ENCODE measurements around the gene MFN2. TPM values are rescaled to one million over a fixed set of nuclear protein-coding genes. Genes with fewer than 3 reads are reported as not detected.

The MFN2 gene
- total RNA-seq, 1 experiment from 2014 or later: 56.8 TPM

DNA sequence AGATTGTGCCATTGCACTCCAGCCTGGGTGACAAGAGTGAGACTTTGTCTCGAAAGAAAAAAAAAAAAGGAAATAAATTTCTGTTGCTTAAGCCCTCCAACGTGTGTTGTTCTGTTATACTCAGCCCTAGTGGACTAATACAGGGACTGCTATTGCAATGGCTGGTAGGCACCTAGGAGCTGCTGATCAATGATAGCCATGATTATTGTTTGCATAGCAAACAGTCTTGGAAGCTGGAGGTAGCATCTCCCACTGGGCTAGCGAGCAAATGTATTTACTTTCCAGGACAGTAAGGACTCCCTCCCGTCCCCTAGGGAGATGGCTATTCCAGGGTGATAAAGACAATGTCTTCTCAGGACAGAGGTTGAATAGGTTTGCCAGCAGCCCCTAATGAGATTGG is 69.4 kb downstream of the MFN2 start:
- ATAC-seq: peak; percentile 66
- Mint-ChIP-seq H3K27me3 (ENCODE audit: low read depth) (no peaks in the 10 kb centered on the region; the same call in 1 of the 2 replicates), H3K27ac (no peak overlapping the region), H3K36me3 (no peaks in the 10 kb centered on the region), H3K9me3 (no peaks in the 10 kb centered on the region), H3K4me1 (peaks cover 17% of the 10 kb centered on the region), H3K4me3 (no peak overlapping the region)
- TF ChIP-seq ZNF423 (CRISPR knock-in tag; IDR thresholded peaks at IDR 0.05): peak; percentile 48
- no peak for TF ChIP-seq TP53 (CRISPR knock-in tag; IDR thresholded peaks at IDR 0.05)
- no peak for DNase-seq (ENCODE audit: low spot score)
- POLR2A ChIA-PET: no interaction called here
- CTCF ChIA-PET: interaction anchor here (0.6 to 2.6 kb wide), 7 partner anchors 11 to 128 kb away, joined by 3 to 18 read pairs (median 6); partner anchors contain the start of gene MIIP

DNA sequence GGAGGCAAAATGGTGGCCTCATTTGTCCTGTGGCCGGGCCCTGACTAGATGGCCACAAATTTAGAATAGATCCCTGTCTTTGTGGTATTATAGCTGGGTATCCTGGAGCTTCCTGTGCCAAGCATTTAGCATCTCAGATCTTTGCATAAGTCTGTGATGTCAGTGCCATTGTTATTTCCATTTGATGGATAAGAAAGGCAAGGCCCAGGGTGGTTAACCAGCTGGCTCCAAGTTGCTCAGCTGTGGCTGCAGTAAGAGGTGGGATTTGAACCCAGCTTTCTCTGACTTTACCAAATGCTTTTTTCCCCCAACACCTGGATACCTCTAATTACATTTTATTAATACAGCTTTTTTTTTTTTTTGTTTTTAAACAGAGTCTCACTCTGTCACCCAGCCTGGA is 71.1 kb downstream of the MFN2 start:
- TF ChIP-seq, protein P1, sequence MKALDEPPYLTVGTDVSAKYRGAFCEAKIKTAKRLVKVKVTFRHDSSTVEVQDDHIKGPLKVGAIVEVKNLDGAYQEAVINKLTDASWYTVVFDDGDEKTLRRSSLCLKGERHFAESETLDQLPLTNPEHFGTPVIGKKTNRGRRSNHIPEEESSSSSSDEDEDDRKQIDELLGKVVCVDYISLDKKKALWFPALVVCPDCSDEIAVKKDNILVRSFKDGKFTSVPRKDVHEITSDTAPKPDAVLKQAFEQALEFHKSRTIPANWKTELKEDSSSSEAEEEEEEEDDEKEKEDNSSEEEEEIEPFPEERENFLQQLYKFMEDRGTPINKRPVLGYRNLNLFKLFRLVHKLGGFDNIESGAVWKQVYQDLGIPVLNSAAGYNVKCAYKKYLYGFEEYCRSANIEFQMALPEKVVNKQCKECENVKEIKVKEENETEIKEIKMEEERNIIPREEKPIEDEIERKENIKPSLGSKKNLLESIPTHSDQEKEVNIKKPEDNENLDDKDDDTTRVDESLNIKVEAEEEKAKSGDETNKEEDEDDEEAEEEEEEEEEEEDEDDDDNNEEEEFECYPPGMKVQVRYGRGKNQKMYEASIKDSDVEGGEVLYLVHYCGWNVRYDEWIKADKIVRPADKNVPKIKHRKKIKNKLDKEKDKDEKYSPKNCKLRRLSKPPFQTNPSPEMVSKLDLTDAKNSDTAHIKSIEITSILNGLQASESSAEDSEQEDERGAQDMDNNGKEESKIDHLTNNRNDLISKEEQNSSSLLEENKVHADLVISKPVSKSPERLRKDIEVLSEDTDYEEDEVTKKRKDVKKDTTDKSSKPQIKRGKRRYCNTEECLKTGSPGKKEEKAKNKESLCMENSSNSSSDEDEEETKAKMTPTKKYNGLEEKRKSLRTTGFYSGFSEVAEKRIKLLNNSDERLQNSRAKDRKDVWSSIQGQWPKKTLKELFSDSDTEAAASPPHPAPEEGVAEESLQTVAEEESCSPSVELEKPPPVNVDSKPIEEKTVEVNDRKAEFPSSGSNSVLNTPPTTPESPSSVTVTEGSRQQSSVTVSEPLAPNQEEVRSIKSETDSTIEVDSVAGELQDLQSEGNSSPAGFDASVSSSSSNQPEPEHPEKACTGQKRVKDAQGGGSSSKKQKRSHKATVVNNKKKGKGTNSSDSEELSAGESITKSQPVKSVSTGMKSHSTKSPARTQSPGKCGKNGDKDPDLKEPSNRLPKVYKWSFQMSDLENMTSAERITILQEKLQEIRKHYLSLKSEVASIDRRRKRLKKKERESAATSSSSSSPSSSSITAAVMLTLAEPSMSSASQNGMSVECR (CRISPR knock-in tag; IDR thresholded peaks at IDR 0.05; ENCODE audit: borderline replicate concordance): no peak
- TF ChIP-seq, protein P2, sequence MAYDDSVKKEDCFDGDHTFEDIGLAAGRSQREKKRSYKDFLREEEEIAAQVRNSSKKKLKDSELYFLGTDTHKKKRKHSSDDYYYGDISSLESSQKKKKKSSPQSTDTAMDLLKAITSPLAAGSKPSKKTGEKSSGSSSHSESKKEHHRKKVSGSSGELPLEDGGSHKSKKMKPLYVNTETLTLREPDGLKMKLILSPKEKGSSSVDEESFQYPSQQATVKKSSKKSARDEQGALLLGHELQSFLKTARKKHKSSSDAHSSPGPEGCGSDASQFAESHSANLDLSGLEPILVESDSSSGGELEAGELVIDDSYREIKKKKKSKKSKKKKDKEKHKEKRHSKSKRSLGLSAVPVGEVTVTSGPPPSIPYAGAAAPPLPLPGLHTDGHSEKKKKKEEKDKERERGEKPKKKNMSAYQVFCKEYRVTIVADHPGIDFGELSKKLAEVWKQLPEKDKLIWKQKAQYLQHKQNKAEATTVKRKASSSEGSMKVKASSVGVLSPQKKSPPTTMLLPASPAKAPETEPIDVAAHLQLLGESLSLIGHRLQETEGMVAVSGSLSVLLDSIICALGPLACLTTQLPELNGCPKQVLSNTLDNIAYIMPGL (CRISPR knock-in tag; IDR thresholded peaks at IDR 0.05): no peak
- no peak for TF ChIP-seq RELA (CRISPR knock-in tag; IDR thresholded peaks at IDR 0.05; ENCODE audit: borderline replicate concordance)
- TF ChIP-seq, protein P3, sequence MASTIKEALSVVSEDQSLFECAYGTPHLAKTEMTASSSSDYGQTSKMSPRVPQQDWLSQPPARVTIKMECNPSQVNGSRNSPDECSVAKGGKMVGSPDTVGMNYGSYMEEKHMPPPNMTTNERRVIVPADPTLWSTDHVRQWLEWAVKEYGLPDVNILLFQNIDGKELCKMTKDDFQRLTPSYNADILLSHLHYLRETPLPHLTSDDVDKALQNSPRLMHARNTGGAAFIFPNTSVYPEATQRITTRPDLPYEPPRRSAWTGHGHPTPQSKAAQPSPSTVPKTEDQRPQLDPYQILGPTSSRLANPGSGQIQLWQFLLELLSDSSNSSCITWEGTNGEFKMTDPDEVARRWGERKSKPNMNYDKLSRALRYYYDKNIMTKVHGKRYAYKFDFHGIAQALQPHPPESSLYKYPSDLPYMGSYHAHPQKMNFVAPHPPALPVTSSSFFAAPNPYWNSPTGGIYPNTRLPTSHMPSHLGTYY (CRISPR knock-in tag; IDR thresholded peaks at IDR 0.05): no peak
- TF ChIP-seq, protein P4, sequence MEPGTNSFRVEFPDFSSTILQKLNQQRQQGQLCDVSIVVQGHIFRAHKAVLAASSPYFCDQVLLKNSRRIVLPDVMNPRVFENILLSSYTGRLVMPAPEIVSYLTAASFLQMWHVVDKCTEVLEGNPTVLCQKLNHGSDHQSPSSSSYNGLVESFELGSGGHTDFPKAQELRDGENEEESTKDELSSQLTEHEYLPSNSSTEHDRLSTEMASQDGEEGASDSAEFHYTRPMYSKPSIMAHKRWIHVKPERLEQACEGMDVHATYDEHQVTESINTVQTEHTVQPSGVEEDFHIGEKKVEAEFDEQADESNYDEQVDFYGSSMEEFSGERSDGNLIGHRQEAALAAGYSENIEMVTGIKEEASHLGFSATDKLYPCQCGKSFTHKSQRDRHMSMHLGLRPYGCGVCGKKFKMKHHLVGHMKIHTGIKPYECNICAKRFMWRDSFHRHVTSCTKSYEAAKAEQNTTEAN (CRISPR knock-in tag; IDR thresholded peaks at IDR 0.05): no peak
- TF ChIP-seq, protein P5, sequence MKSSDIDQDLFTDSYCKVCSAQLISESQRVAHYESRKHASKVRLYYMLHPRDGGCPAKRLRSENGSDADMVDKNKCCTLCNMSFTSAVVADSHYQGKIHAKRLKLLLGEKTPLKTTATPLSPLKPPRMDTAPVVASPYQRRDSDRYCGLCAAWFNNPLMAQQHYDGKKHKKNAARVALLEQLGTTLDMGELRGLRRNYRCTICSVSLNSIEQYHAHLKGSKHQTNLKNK (CRISPR knock-in tag; IDR thresholded peaks at IDR 0.05): no peak
- TF ChIP-seq, protein P6, sequence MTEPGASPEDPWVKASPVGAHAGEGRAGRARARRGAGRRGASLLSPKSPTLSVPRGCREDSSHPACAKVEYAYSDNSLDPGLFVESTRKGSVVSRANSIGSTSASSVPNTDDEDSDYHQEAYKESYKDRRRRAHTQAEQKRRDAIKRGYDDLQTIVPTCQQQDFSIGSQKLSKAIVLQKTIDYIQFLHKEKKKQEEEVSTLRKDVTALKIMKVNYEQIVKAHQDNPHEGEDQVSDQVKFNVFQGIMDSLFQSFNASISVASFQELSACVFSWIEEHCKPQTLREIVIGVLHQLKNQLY (CRISPR knock-in tag; IDR thresholded peaks at IDR 0.05): no peak
- DNase-seq (ENCODE audit: low spot score): no peak
- H3K4me3 Mint-ChIP-seq: no peak overlapping the region
- ChIA-PET POLR2A (no interaction called here), CTCF (interaction anchor here (0.9 to 2.7 kb wide), 4 partner anchors 13 to 213 kb away, joined by 3 to 20 read pairs (median 6); no protein-coding TSS in a partner anchor)
- H3K27ac Mint-ChIP-seq: no peak overlapping the region
- H3K9me3 Mint-ChIP-seq: no peaks in the 10 kb centered on the region
- H3K36me3 Mint-ChIP-seq: no peaks in the 10 kb centered on the region
- H3K27me3 Mint-ChIP-seq (ENCODE audit: low read depth): no peaks in the 10 kb centered on the region
- ATAC-seq: no peak
- peaks cover 17% of the 10 kb centered on the region for H3K4me1 Mint-ChIP-seq

DNA sequence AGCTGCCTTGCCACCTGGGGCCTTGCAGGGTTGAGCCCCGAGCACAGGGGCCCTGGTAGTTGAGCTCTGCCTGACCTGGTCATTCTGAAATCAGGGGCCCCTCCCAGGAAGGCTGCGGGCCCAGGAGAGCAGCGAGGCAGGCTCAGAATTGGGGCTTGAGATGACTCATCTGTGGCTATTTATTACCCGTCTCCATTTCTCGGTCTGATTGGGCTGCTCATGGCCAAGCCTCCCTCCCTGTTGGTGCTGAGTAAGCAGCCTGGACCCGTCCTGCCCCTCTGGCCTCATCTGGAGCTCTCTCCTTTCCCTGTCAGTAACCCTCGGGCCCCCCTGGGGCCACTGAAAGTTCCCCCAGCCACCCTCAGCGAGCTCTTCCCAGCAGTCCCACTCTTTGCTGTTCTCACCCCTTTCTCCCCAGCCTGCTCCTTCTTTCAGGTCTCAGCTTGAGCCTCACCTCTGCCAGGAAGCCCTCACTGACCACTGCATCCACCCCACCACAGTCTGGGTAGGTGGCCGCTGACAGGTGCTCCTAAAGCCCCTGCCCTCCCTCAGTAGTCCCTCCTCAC is 71.8 kb downstream of the MFN2 start:
- ChIA-PET POLR2A (no interaction called here), CTCF (interaction anchor here (0.9 to 2.7 kb wide), 4 partner anchors 12 to 214 kb away, joined by 3 to 20 read pairs (median 6); no protein-coding TSS in a partner anchor)
- Mint-ChIP-seq H3K4me1 (peaks cover 17% of the 10 kb centered on the region), H3K9me3 (no peaks in the 10 kb centered on the region), H3K36me3 (no peaks in the 10 kb centered on the region), H3K27ac (peak overlapping the region; percentile 2; the same call in 1 of the 2 replicates), H3K4me3 (no peak overlapping the region), H3K27me3 (ENCODE audit: low read depth) (no peaks in the 10 kb centered on the region)
- TF ChIP-seq MXD4 (CRISPR knock-in tag; IDR thresholded peaks at IDR 0.05; ENCODE audit: borderline replicate concordance) (no peak), GABPB1 (CRISPR knock-in tag; IDR thresholded peaks at IDR 0.05) (no peak), JUN (CRISPR knock-in tag; IDR thresholded peaks at IDR 0.05) (no peak), SMAD4 (CRISPR knock-in tag; IDR thresholded peaks at IDR 0.05) (no peak), CREB1 (CRISPR knock-in tag; IDR thresholded peaks at IDR 0.05) (no peak)
- TF ChIP-seq, protein P7, sequence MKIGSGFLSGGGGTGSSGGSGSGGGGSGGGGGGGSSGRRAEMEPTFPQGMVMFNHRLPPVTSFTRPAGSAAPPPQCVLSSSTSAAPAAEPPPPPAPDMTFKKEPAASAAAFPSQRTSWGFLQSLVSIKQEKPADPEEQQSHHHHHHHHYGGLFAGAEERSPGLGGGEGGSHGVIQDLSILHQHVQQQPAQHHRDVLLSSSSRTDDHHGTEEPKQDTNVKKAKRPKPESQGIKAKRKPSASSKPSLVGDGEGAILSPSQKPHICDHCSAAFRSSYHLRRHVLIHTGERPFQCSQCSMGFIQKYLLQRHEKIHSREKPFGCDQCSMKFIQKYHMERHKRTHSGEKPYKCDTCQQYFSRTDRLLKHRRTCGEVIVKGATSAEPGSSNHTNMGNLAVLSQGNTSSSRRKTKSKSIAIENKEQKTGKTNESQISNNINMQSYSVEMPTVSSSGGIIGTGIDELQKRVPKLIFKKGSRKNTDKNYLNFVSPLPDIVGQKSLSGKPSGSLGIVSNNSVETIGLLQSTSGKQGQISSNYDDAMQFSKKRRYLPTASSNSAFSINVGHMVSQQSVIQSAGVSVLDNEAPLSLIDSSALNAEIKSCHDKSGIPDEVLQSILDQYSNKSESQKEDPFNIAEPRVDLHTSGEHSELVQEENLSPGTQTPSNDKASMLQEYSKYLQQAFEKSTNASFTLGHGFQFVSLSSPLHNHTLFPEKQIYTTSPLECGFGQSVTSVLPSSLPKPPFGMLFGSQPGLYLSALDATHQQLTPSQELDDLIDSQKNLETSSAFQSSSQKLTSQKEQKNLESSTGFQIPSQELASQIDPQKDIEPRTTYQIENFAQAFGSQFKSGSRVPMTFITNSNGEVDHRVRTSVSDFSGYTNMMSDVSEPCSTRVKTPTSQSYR (CRISPR knock-in tag; IDR thresholded peaks at IDR 0.05): no peak
- ATAC-seq (peak; percentile 26; the same call in 1 of the 2 replicates), DNase-seq (ENCODE audit: low spot score) (no peak)
